Fibroblast of villous mesenchyme (primary cell): Measurements from ENCODE around the gene YIPF4. TPM values are rescaled to one million over a fixed set of nuclear protein-coding genes. Genes with fewer than 3 reads are reported as not detected.
"Not testable (repeated sequence)": the region's sequence is repeated elsewhere in the genome, so short reads cannot be mapped to it uniquely, and the experiment has no call there.

Experiments used
- DNase-seq: peaks from one replicate; pipeline ENCODE4 v3.0.0-alpha.2; 2010; ENCODE audit warnings: low read depth
- H3K4me3 ChIP-seq: 2 replicates; pipeline ENCODE4 v1.5.1; 2011; ENCODE audit warnings: low read depth, mild to moderate bottlenecking, low read length
- CTCF ChIP-seq: IDR thresholded peaks from 2 replicates; pipeline ENCODE4 v1.5.1; 2012; ENCODE audit warnings: low read depth, mild to moderate bottlenecking, low read length; ENCODE audit not compliant: insufficient read depth
- total RNA-seq: library from RNA; depleted of rRNA; stranded (reverse); fragments of >200 nt; gene quantifications from 2 replicates; pipeline ENCODE4 v1.2.3, GENCODE V29; 2012

Gene YIPF4
- total RNA-seq, 1 donor: 16.8 TPM

- TF ChIP-seq CTCF: no peak
- no peak overlapping the region for H3K4me3 ChIP-seq
- no peak for DNase-seq
Measured at GRCh38 chr2:32260376-32260775, 17.3 kb upstream of the YIPF4 start.

- no peak for DNase-seq
- no peak overlapping the region for H3K4me3 ChIP-seq
- no peak for TF ChIP-seq CTCF
Measured at GRCh38 chr2:32262105-32262504, 15.6 kb upstream of the YIPF4 start.

GRCh38 chr2:32264422-32265105 is 13.1 kb upstream of the YIPF4 start, which contains the start of gene NLRC4:
Gene NLRC4 (minus strand): TSS chr2:32264886. CDS start chr2:32256775, 8,111 bp downstream.
- DNase-seq: no peak
- TF ChIP-seq CTCF: no peak
- H3K4me3 ChIP-seq: no peak within 1 kb of the TSS

- no peak for DNase-seq
- no peak for TF ChIP-seq CTCF
- H3K4me3 ChIP-seq: no peak overlapping the region
Measured at GRCh38 chr2:32271063-32271462, 6.6 kb upstream of the YIPF4 start.

- TF ChIP-seq CTCF: no peak
- DNase-seq: no peak
- no peak overlapping the region for H3K4me3 ChIP-seq
Measured at GRCh38 chr2:32272279-32272678, 5.4 kb upstream of the YIPF4 start.

GRCh38 chr2:32274289-32274688 is 3.4 kb upstream of the YIPF4 start:
- no peak for DNase-seq
- TF ChIP-seq CTCF: no peak
- no peak overlapping the region for H3K4me3 ChIP-seq

- not testable (repeated sequence) for H3K4me3 ChIP-seq, DNase-seq
Measured at GRCh38 chr2:32275790-32276189, 1.9 kb upstream of the YIPF4 start.
